Measurements from ENCODE around the gene ADAMTS8.

- TF ChIP-seq CTCF (conservative IDR thresholded peaks at IDR 0.05 in 1 of 2, IDR thresholded peaks at IDR 0.05 in 1 of 2; ENCODE audit: extremely low read depth in 1 of 2, insufficient read depth in 1 of 2, low read depth in 1 of 2, low read length in 2 of 2) (peak; percentile 89 to 91), EZH2 (IDR thresholded peaks at IDR 0.05; ENCODE audit: borderline replicate concordance, low read length) (no peak)
Measured at GRCh38 chr11:130434521-130435223, 6.3 kb upstream of the ADAMTS8 start.
